NCI-H226 (cell line): ENCODE measurements around the gene SRC.

ENCODE experiments used
- DNase-seq: peaks from one replicate; pipeline ENCODE4 v3.0.0-alpha.2; 2015

Gene SRC

GRCh38 chr20:37315452-37316110, 30.4 kb upstream of the SRC start:
- DNase-seq: no peak

- DNase-seq: no peak
Observed at GRCh38 chr20:37316116-37316774, 29.7 kb upstream of the SRC start.

- no peak for DNase-seq
Observed at GRCh38 chr20:37316775-37317170, 29.2 kb upstream of the SRC start.

GRCh38 chr20:37317316-37317715, 28.6 kb upstream of the SRC start:
- no peak for DNase-seq

- DNase-seq: no peak
Observed at GRCh38 chr20:37317994-37318640, 27.8 kb upstream of the SRC start.

GRCh38 chr20:37319151-37319671, 26.7 kb upstream of the SRC start:
- peak; percentile 54 for DNase-seq

GRCh38 chr20:37323985-37324384, 22.0 kb upstream of the SRC start:
- peak; percentile 8 for DNase-seq

- DNase-seq: no peak
Observed at GRCh38 chr20:37325206-37325605, 20.7 kb upstream of the SRC start.

- DNase-seq: no peak
Observed at GRCh38 chr20:37326666-37327065, 19.3 kb upstream of the SRC start.

GRCh38 chr20:37327748-37328147, 18.2 kb upstream of the SRC start:
- DNase-seq: no peak

- no peak for DNase-seq
Observed at GRCh38 chr20:37328149-37328945, 17.6 kb upstream of the SRC start.

- DNase-seq: no peak
Observed at GRCh38 chr20:37329481-37330165, 16.3 kb upstream of the SRC start.

GRCh38 chr20:37330316-37330715, 15.6 kb upstream of the SRC start:
- DNase-seq: no peak

GRCh38 chr20:37331060-37331857, 14.7 kb upstream of the SRC start:
- no peak for DNase-seq

- DNase-seq: no peak
Observed at GRCh38 chr20:37333130-37333847, 12.7 kb upstream of the SRC start.

GRCh38 chr20:37333848-37334318, 12.1 kb upstream of the SRC start:
- no peak for DNase-seq

- no peak for DNase-seq
Observed at GRCh38 chr20:37334450-37334849, 11.5 kb upstream of the SRC start.

- no peak for DNase-seq
Observed at GRCh38 chr20:37335642-37336368, 10.1 kb upstream of the SRC start.

GRCh38 chr20:37336369-37337207, 9.4 kb upstream of the SRC start:
- DNase-seq: no peak
